ENCODE measurements around the gene FHIP1A. TPM values are rescaled to one million over a fixed set of nuclear protein-coding genes. Genes with fewer than 3 reads are reported as not detected.

The FHIP1A gene
- total and polyA plus RNA-seq, 2 of the 8 experiments (the other 6 are each of a cell fraction or from before 2014, with no cell fraction given): 17.9 to 75.2 TPM

GRCh38 chr4:151361126-151361525 lies 47.9 kb upstream of the FHIP1A start:
- H3K9ac ChIP-seq (replicated peaks in 1 of 4; ENCODE audit: extremely low read depth in 1 of 4, low read depth in 3 of 4, low read length in 3 of 4): no peak overlapping the region
- no peaks in the 10 kb centered on the region for H3K36me3 ChIP-seq (ENCODE audit: control insufficient read depth in 2 of 4, insufficient read depth in 4 of 4, low read length in 3 of 4)
- no peak overlapping the region for H3K27ac ChIP-seq (ENCODE audit: low read depth, low read length)
- H3K18ac ChIP-seq (ENCODE audit: extremely low read depth, low read length): no peak overlapping the region
- ChIA-PET CTCF (ENCODE audit: partially characterized antibody) (interaction anchor here (1.5 to 1.6 kb wide), 2 partner anchors 19 to 84 kb away, joined by 4 to 10 read pairs; partner anchors contain the start of gene PRSS48), POLR2A (ENCODE audit: partially characterized antibody) (no interaction called here)
- peaks cover 2% of the 10 kb centered on the region; the same call in 1 of the 2 replicates for H3K23me2 ChIP-seq (ENCODE audit: low read depth, low read length)
- no peak overlapping the region for H2AK5ac ChIP-seq (ENCODE audit: low read depth, low read length)
- 96% methylated on average over 2 of the region's 2 CpGs; no CpG with 5 or more reads in 1 of the 2 experiments for WGBS, 2 experiments (ENCODE audit: extremely low coverage in 1 of 2, insufficient coverage in 1 of 2, insufficient read length in 1 of 2, insufficient replicate concordance in 2 of 2, low coverage in 1 of 2, low lambda C conversion rate in 2 of 2, missing lambda C conversion rate in 1 of 2)
- no peak overlapping the region for H2BK15ac ChIP-seq (ENCODE audit: low read length)
- no peak overlapping the region for H4K8ac ChIP-seq (ENCODE audit: extremely low read depth, insufficient read depth, low read length)
- no peaks in the 10 kb centered on the region; a peak in 1 of 7 replicates for H3K27me3 ChIP-seq (replicated peaks in 1 of 4; ENCODE audit: control insufficient read depth in 3 of 4, extremely low read depth in 1 of 4, insufficient read depth in 3 of 4, low read length in 3 of 4)
- no peaks in the 10 kb centered on the region for H3K79me2 ChIP-seq (ENCODE audit: control insufficient read depth in 1 of 2, insufficient read depth in 2 of 2, low read length in 2 of 2)
- no peak overlapping the region for H4K91ac ChIP-seq (replicated peaks; ENCODE audit: insufficient read length, low read length)
- TF ChIP-seq CBX5 (IDR thresholded peaks at IDR 0.05; ENCODE audit: low read depth, low read length) (no peak), CEBPB (IDR thresholded peaks at IDR 0.05; ENCODE audit: low read depth, low read length) (0 out of 2 replicates have a peak, but pooled peaks have one; percentile 9)
- H3K4me1 ChIP-seq (replicated peaks in 1 of 4; ENCODE audit: control insufficient read depth in 3 of 4, insufficient read depth in 4 of 4, low read length in 3 of 4): peaks cover 0 to 2% (median 0%) of the 10 kb centered on the region in 4 experiments; a peak in 1 of 7 replicates
- no peak overlapping the region for H3K56ac ChIP-seq (replicated peaks; ENCODE audit: insufficient read length, low read depth, low read length)
- no peak overlapping the region for H3K4me3 ChIP-seq (ENCODE audit: extremely low read depth in 1 of 4, insufficient read depth in 2 of 4, low read depth in 3 of 4, low read length in 4 of 4)
- no peak overlapping the region for H3K4ac ChIP-seq (replicated peaks; ENCODE audit: insufficient read length, low read depth, low read length)
- H3K14ac ChIP-seq (ENCODE audit: insufficient read length): no peak overlapping the region
- no peak for FAIRE-seq
- no peaks in the 10 kb centered on the region for H4K20me1 ChIP-seq (replicated peaks in 1 of 2; ENCODE audit: control insufficient read depth in 1 of 2, insufficient read depth in 2 of 2, low read length in 2 of 2)
- no peak overlapping the region for H3K4me2 ChIP-seq (ENCODE audit: insufficient read depth in 1 of 2, low read depth in 2 of 2, low read length in 2 of 2)
- no peaks in the 10 kb centered on the region for H3K79me1 ChIP-seq (ENCODE audit: low read depth, low read length)
- no peak overlapping the region for H2BK20ac ChIP-seq (ENCODE audit: low read length)
- H3K23ac ChIP-seq (ENCODE audit: insufficient read length): no peak overlapping the region
- H3K9me3 ChIP-seq (ENCODE audit: insufficient read depth in 2 of 2, low read depth in 1 of 2, low read length in 1 of 2): no peaks in the 10 kb centered on the region
- no peak for DNase-seq (ENCODE audit: low read depth in 1 of 2, low spot score in 2 of 2)
- no peak overlapping the region for H2BK12ac ChIP-seq (ENCODE audit: low read depth, low read length)
- H2BK120ac ChIP-seq (replicated peaks; ENCODE audit: low read depth, low read length): no peak overlapping the region
- H4K5ac ChIP-seq (ENCODE audit: insufficient read length, low read depth, low read length): no peak overlapping the region
- no peak overlapping the region for H2BK5ac ChIP-seq (ENCODE audit: low read depth, low read length)
- no peak overlapping the region for H2AFZ ChIP-seq (ENCODE audit: low read length)

All from H1 (cell line).